Activated CD4-positive, alpha-beta T cell treated with anti-CD3 and anti-CD28 coated beads for 4 hours (primary cell): ENCODE data around the gene CPEB3.
"Not testable (repeated sequence)": the region's sequence is repeated elsewhere in the genome, so short reads cannot be mapped to it uniquely, and the experiment has no call there.

Source experiments
- DNase-seq, 2 donors: peaks; one replicate each; pipeline ENCODE4 v3.0.0-alpha.2; 2020

Gene CPEB3

DNA sequence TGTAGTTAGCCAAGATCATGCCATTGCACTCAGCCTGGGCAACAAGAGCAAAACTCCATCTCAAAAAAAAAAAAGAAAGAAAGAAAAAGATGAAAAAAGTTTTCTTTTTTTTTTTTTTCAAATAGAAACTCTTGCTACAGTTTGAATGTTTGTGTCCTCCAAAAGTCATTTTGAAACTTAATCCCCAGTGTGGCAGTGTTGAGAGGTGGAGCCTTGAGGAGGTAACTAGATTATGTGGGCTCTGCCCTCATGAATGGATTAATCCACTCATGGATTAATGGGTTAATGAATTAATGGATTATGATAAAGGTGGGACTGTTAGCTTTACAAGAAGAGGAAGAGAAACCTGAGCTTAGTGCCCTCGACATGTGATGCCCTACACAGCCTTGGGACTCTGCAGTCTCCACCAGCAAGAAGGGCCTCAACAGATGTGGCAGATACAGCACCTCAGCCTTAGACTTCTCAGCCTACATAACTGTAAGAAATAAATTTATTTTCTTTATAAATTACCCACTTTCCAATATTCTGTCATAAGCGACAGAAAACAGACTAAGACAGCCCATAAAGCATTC lies 25.1 kb downstream of the CPEB3 start:
- DNase-seq, result no peak

DNA sequence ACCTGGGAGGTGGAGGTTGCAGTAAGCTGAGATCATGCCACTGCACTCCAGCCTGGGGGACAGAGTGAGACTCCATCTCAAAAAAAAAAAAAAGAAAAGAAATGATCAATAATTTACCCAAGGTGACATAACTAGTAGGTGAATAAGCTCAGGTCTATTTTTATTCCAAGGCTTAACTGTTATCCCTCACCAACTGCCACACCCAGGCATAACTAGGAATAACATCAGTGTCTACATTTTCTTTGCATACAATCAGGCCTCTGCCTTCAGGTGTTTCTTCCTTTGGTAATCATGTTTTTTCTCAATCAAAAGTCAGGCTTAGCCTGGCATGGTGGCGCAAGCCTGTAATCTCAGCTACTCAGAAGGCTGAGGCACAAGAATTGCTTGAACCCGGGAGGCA lies 26.6 kb downstream of the CPEB3 start:
- no peak for DNase-seq

DNA sequence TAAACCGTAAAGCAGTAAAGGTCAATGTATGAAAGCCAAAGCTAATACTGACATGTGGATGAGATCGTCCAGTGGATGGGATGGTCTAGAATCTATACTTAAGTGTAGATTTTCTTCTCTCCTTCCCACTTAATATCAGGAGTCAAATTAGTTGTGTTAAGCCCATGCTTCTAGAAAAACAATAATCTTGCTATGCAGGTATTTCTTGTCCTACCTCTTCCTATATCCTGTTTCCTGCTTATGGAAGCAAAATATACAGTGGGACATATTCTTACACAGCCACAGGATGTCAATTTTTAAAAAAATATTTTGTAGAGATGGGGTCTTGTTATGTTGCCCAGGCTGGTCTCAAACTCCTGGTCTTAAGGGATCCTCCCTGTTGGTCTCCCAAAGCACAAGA lies 27.5 kb downstream of the CPEB3 start:
- DNase-seq, result no peak

DNA sequence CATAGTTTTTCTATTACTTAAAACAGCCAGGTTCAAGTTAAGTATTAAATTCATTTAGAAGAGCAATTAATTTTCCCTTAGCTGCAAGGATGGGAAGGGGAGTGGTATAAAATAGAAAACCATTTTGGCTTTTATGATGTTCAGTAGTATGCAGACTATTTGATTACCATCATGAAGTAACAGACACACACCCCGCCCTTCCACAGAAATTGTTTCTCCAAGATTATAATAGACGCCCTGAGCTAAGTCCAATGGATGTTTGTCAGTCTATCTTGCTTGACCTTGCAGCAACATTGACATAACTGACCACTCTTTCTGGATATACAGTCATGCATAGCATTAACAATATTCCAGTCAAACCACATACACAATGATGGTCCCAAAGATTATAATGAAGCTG lies 42.3 kb downstream of the CPEB3 start:
- no peak for DNase-seq

DNA sequence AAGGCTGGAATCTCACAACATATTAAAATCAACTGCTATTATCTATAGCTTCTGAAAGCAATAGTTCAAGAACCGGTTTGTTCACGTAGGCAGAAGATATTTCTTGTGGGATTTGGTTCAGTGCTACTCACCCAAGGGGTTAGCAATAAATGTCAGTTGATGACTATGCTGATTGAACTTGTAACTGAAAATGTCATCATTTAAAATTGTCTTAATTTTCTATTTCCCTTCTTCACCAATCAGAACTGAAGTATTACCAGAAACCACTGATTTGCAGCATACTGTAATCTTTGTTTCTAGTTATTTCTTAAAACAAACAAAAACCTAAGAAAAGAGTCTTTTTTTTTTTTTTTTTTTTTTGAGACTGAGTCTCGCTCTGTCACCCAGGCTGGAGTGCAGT lies 46.1 kb downstream of the CPEB3 start:
- DNase-seq, result no peak

DNA sequence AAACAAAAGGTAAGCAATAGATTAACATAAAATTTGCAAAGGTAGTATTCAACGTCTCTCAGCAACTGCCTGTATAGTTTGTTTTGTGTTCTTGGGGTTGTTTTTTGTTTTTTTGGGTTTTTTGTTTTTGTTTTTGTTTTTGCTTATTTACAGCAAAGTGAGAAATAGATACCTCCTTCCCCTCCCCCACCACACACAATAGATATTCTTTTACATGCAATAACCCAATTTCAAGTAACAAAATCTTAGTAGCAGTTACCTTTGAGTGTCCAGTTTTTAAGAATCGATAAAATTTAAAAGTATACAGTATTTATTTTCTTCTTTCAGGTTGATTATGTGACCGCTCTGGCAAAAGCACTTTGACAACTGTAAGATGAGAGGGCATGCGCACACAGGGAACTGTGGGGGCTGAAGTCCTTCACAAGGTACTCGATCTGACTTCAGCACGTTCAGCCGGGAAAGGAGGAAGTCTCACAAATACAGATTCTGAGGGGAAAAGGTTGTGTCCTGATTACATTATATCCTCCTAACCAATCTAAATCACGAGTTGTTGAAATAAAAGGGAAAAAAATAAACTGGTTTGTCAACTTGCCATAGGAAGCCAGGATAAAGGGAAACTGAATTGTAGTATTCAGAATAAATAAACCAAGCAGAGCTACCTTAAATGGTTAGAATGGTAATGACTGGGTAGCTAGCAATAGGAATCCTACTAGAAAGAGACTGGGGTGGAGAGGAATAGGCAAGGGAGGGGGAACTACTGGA lies 47.8 kb downstream of the CPEB3 start:
- DNase-seq, result peak; percentile 22 to 23

DNA sequence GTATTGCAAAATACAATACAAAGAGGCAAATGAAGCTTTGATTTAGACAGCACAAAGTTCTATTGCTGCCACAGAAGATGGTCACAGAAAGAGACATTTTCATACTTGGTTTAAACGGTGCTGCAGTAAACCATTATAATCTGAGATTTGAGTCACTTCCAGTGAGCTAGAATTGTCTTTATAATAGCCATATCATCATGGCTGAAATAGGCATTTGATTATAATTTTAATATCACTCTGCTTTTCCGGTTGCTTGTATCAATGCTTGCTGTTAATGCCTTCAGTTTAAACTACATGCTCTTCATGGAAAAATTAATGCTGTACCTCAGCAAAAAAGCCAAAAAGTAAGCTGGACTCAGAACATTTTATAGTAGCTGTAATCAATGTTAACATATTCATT lies 48.5 kb downstream of the CPEB3 start:
- no peak for DNase-seq

DNA sequence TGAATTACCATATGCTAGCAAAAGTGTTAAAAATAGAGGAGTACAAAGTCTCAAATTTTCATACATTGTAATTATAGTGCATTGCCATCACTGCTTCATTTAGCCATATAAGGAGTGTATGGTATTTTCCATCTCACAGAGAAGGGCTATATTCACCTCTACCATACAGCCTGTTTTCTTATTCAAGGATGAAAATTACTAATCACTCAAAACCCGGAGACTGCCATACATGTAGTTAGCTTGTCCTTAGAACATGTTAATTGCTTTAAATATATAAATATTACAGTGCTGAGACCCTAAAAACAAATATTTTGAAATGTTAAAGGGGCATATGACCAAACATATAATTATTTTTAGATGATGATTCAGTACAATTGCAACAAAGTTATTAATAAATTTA lies 49.4 kb downstream of the CPEB3 start:
- no peak for DNase-seq

DNA sequence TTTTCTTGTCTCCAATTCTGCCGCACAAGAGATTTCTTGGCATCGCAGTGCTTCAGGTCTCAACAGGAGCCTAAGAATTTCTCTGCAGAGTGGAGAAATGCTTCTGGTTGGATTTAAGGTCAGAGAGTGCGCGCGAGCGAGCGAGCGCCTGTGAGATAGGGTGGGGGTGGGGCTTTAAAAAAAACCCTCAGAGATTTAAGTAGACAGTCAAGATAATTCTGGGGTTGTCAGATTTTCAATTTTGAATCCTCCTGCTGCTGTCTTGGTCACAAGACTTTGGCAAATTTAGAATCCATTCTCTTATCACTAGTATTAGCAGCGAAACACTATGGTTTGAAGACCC lies 49.7 kb downstream of the CPEB3 start:
- no peak for DNase-seq

DNA sequence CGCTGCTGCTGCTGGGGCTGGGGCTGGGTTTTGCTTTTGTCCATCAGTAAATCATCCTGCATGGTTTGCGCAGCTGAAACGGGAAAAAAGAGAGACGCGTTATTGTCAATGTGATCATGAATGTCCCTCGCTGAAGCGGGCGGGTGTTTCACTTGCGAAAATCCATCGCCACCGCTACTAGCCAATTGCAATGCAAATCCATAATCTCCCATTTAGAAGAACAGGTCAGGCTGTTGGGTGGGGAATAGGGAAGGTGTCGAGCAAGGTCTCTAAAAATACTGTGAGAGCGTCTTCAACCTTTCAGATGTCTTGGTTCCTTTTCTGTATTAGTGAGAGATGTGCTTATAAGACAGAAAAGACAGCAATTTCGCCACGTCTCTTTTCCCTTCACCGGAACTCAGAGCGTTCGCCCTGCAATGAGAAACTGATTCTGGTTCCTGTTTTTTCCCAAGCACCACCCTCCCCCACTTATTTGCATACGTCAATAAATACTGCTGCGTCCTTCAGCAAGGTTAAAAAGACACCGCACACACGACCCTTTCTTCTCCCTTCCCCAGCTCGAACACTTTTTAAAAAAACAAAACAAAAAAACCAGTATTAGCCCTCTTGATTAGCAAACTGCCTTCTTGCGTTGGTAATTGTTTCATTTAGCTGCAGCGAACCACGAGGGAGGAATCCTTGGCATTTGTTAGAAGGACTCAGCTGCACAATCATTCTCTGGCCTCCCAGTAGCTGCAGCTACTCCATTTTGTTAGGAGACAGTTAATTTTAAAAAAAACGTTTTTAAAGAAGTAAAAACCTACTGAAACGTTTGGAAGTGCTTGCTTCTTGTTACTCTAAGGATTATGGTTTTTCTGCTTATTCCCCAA lies 50.4 kb downstream of the CPEB3 start:
- DNase-seq, result peak; percentile 19 to 30

DNA sequence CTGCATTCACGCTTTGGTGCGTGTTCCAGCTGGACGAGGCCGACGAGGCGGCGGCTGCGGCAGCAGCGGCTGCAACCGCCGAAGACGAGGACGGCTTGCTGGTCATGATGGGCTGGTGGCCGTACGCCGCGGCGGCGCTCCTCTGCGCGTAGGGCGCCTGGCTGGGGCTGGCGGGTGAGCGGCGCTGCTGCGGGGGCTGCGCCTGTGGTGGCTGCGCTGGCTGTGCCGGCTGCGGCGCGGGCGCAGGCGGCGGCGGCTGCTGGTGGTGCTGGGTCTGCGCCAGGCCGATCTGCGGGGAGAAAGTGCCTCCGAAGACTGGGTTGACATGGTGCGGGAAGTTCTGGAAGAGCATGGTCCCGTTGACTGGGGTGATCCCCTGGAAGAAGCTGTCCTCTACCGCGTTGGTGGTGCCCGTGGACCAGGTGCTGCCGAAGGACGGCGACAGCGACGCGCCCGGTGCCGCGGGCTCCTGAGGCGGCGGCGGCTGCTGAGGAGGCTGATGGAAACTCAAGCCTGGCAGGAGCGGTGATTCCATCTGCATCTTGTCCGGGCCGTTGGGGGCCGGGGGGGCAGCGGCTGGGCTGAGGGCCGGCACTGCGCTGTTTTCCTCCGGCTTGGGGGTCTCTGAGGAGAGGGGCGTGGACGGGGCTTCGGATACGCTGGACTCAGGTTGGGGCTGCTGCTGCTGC lies 51.1 kb downstream of the CPEB3 start:
- DNase-seq, result peak; percentile 18 to 29

DNA sequence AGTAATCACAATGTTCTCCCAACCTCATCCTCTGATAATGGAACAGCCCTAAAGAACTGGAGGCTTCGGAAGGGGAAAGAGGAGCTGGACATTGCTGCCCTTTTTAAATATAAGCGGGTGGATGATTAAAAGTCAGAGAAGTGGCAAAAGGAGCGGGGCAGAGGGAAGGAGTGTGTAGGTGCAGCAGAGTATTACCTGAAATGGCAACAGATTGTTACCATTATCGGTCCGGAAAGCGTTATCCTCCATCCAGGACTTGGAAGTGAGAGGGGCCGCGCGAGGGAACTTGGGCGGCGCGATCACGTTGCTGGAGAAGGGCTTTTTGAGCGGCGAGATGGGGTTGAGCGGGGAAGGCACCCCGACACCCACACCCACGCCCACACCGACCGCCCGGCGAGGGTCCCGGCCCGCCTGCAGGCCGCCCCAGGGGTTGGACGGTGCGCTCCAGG lies 51.7 kb downstream of the CPEB3 start:
- DNase-seq, result no peak

DNA sequence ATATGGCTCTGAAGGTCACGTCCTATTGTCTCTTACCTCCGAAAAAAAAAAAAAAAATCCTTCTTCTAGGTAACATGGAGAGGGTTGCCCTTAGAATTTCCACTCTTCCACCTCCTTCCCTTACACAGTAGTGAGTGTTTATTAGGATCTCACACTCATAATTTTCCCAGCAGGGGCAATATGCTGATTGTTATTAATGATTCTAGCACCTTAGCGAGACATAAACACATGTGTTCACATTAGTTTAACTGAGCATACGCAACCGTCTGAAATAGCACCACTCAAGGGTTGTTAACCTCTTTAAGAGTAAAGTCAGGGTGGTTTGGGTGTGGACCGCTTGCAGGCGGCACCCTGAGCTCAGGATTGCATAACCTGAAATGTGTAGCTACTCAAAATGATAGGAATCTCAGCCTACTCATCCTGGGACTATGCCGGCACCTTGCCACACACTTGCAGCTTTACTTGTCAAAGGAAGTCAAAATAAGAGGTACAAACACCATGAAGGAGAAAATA lies 52.2 kb downstream of the CPEB3 start:
- no peak for DNase-seq

DNA sequence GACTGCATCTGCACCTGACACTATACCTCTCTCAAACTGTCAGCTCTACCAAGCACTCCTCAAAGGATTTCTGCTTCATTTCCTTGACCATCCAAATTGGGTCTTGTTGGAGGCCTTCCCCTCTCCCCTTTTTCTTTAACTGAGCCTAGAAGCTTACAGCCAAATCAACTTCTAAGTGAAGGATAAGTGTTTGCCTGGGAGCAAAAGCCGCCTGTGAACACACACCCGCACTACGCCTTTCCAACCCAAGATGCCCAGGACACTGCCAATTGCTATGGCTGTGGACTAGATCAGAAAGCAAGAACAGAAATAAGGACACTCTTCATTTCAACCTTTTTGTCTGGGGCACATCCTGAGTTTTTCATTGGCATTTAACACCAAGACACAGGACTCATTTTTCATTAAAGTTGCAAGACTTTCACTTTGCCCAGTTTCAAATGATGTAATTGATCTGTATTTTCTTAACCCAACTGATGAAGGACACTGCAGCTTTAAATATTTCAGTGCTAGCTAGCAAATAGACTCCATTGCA lies 52.8 kb downstream of the CPEB3 start:
- no peak for DNase-seq

DNA sequence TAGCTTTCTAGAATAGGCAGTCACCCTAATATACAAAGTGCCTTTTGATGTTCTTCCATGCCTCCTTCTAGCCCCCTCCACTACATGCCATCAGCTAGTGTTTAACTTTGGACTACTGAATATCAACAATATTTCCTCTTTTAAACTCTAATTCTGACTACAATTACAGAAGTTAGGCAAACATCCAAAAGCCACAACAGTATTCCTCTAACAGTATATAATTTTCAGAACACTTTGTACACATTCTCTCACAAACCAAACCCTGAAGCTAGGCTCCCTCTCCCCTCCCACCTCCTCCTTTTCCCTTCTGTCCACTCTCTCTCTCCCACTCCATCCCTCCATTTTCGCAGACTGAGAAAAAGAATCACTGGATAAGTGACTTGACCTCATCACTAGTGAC lies 59.7 kb downstream of the CPEB3 start:
- DNase-seq, result no peak

DNA sequence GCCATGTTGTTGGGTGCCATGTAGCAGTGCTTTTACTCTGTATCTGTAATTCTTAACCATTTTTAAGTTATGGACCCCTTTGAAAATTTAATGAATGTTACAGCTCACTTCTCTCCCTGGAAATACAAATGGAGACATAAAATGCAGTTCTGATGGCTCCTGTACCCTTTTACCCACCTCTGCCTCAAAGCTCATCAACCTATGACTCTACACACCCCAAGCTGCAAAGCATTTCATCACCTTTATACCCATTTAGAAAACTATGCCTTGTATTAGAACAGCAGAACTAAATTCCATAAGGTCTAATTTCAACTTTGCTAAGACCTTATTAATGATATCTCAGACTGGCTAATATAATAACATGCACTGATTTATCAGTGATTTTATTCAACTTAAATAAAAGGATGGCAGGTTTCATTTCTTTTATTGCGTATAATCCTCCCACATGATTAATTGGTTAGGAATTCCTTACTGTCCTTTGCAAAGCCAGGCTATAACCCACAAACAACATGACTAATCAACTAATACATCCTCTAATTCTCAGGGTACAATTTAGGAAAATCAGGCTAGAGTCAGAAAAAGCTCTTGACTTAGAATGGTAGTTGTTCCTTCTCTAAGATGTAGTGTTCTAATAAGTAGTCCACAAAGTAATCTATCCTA lies 68.1 kb downstream of the CPEB3 start:
- DNase-seq, result no peak

DNA sequence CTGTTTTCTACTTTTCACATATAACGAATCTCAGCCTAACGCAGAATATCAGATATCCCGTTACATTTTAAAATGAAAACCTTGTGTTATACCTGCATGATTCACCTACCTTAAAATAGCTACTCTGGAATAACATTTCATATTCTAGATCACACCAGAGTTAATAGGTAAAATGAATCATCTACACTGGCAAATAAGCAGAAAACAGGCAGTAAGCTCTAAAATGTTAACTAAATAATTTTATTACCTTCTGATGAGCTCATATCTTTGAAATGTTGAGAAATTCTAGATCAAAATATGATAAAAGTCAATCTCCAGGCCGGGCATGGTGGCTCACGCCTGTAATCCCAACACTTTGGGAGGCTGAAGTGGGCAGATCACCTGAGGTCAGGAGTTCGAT lies 71.3 kb downstream of the CPEB3 start:
- DNase-seq, result no peak

DNA sequence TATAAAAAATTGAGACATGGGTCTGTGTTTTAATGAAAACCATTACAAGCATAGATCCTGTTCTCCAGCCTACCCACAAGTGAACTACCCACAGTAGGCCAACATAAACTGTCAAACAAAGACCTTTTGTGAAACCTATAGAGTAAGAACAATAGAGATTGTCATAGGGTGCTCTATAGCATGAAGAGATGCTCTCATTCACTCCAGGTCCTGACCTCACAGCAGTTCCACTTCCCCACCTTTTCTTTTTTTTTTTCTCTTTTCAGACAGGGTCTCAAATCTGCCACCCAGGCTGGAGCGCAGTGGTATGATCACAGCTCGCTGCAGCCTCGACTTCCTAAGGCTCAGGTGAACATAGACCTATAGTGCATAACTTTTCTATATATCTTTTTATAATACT lies 72.3 kb downstream of the CPEB3 start:
- DNase-seq, result no peak

DNA sequence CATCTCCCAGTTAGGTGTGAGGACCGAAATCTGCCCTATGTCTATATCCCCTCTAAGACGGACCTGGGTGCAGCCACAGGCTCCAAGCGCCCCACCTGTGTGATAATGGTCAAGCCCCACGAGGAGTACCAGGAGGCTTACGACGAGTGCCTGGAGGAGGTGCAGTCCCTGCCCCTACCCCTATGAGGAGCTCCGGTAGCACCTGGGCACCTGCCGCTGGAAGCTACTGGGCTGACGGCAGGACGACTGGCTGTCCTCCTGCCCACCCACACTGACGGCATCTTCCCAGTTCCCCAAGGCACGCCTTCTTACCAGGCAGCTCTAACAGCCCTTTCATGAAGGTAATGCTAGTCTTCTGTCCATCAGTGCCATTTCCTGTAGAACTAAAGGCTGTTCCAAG lies 74.3 kb downstream of the CPEB3 start:
- DNase-seq, result not testable (repeated sequence)

DNA sequence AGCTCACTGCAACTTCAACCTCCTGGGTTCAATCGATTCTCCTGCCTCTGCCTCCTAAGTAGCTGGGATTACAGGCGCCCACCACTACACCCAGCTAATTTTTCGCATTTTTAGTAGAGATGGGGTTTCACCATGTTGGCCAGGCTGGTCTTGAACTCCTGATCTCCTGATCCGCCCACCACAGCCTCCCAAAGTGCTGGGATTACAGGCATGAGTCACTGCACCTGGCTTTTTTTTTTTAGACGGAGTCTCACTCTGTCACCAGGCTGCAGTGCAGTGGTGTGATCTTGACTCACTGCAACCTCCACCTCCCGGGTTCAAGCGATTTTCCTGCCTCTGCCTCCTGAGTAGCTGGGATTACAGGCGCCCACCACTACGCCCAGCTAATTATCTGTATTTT lies 75.7 kb downstream of the CPEB3 start:
- DNase-seq, result not testable (repeated sequence)

DNA sequence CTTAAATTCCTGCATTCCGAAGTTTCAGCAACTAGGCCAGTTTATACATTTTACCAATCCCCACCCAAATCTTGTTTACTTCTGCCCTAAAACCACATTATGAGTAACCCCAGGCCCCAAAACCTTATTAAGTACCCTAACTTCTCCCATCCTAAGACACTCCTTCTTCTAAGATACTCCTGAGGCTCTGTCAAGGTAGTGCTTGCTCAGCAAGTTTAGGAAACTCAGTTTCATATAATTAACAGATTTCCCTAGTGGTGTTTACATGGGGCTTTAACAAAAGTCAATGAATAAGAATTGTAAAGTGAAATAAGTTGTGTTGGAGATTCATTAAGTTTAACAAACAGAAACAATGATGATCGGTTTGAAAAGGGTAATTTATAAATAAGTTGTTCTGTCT lies 77.8 kb downstream of the CPEB3 start:
- no peak for DNase-seq

DNA sequence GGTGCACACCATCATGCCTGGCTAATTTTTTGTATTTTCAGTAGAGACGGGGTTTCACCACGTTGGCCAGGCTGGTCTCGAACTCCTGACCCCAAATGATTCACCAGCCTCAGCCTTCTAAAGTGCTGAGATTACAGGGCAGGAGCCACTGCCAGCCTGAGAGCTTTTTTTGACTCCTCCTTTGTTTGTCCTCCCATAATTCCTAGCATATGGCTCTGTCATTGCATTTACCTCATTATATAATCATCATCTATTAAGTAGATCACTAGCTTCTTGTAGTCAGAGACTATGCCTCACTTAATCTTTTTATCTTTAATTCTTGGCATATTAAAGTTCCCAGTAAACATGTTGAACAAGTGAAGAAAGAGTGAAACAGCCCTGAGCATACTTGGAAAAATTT lies 82.1 kb downstream of the CPEB3 start:
- DNase-seq, result no peak
